GM12864 (cell line): ENCODE results near the gene RNU4-1.
"Not testable (repeated sequence)": the region's sequence is repeated elsewhere in the genome, so short reads cannot be mapped to it uniquely, and the experiment has no call there.

ENCODE experiments used
- DNase-seq: peaks from one replicate; pipeline ENCODE4 v3.0.0-alpha.2; 2011; ENCODE audit warnings: low read depth
- H3K4me3 ChIP-seq: 2 replicates; pipeline ENCODE4 v1.5.1; 2011; ENCODE audit warnings: mild to moderate bottlenecking, low read depth, low read length, control low read depth
- CTCF ChIP-seq: IDR thresholded peaks from 2 replicates; pipeline ENCODE4 v1.5.1; 2011; ENCODE audit warnings: low read depth, mild to moderate bottlenecking, moderate library complexity, low read length, control low read depth, inconsistent platforms; ENCODE audit errors: missing control alignments

The RNU4-1 gene

GRCh38 chr12:120292661-120293531, at the start of gene RNU4-1:
Gene RNU4-1, minus strand, starts transcription at chr12:120293237.
- DNase-seq = peak; percentile 98
- H3K4me3 ChIP-seq = peak within 1 kb of the TSS; percentile 57
- no peak for TF ChIP-seq CTCF

- no peak for TF ChIP-seq CTCF
- DNase-seq = no peak
- no peak overlapping the region for H3K4me3 ChIP-seq
Measured at GRCh38 chr12:120342175-120343038, 49.4 kb upstream of the RNU4-1 start.

- DNase-seq = no peak
- no peak for TF ChIP-seq CTCF
- H3K4me3 ChIP-seq = no peak overlapping the region
Measured at GRCh38 chr12:120339256-120339655, 46.2 kb upstream of the RNU4-1 start.

GRCh38 chr12:120337730-120338129, 44.7 kb upstream of the RNU4-1 start:
- TF ChIP-seq CTCF = no peak
- DNase-seq = no peak
- no peak overlapping the region for H3K4me3 ChIP-seq

GRCh38 chr12:120336392-120336791, 43.4 kb upstream of the RNU4-1 start:
- not testable (repeated sequence) for DNase-seq, H3K4me3 ChIP-seq

GRCh38 chr12:120335447-120335846, 42.4 kb upstream of the RNU4-1 start:
- DNase-seq, H3K4me3 ChIP-seq: not testable (repeated sequence)
- TF ChIP-seq CTCF = peak; percentile 74

GRCh38 chr12:120332523-120332922, 39.5 kb upstream of the RNU4-1 start:
- DNase-seq = no peak
- TF ChIP-seq CTCF = no peak
- no peak overlapping the region for H3K4me3 ChIP-seq
